HepG2 (cell line): ENCODE data around the gene CHL1. TPM values are rescaled to one million over a fixed set of nuclear protein-coding genes. Genes with fewer than 3 reads are reported as not detected.

Experiments
- ATAC-seq: fragments of 200-7000 bp; cut with Tn5 transposase; 3 replicates; pipeline ENCODE4 v1.9.1; 2020; ENCODE audit warnings: mild to moderate bottlenecking, moderate library complexity
- BruUV-seq: library from RNA; stranded (reverse); fragments of 400-500 nt; replicated peaks from 2 replicates; lab custom pipeline; 2021; lab: Mats Ljungman, UMichigan
- CTCF ChIA-PET: fragments of 300-600 bp; formaldehyde crosslinking; extraction: SDS; loops from one replicate; lab custom pipeline; 2021; ENCODE audit warnings: low total read pairs, inconsistent platforms, low intra/inter-chr PET ratio; lab: Yijun Ruan, JAX
- POLR2A ChIA-PET: fragments of 350-600 bp; sonication (Branson Sonifier 250); formaldehyde crosslinking; loops from one replicate; lab custom pipeline; 2020; ENCODE audit warnings: antibody characterized with exemption, inconsistent platforms; lab: Yijun Ruan, JAX
- DNase-seq: peaks from one replicate; pipeline ENCODE4 v3.0.0-alpha.2; 2015; ENCODE audit warnings: low spot score
- FAIRE-seq: peaks from 3 replicates; lab custom pipeline; 2011; peaks lifted over from hg19 to GRCh38; lab: Jason Lieb, UNC
- H2AFZ ChIP-seq: one replicate; pipeline ENCODE4 v1.6.1; 2011; ENCODE audit warnings: low read length, inconsistent platforms
- H3K27ac ChIP-seq: fragments of 300-600 bp; 3 replicates; pipeline ENCODE4 v1.8.0; 2011; ENCODE audit warnings: mixed run types, mild to moderate bottlenecking, mixed read lengths, low read length, inconsistent platforms; ENCODE audit not compliant: insufficient read depth; ENCODE audit errors: extremely low read length
- H3K27me3 ChIP-seq, 2 experiments: fragments of 200-600 bp in 1 of 2; 2 replicates in 1 of 2; 3 replicates in 1 of 2; pipeline versions ENCODE4 v1.6.0 to v1.8.0; 2011; ENCODE audit warnings: low read length in 2 of 2, mild to moderate bottlenecking in 2 of 2, moderate library complexity in 2 of 2, inconsistent platforms in 1 of 2; ENCODE audit not compliant: insufficient read depth in 2 of 2, control insufficient read depth in 1 of 2
- H3K36me3 ChIP-seq, 2 experiments: fragments of 200-600 bp in 1 of 2; replicated peaks in 1 of 2; 2 replicates in 1 of 2; 3 replicates in 1 of 2; pipeline versions ENCODE4 v1.5.1 to v1.8.0; 2011; ENCODE audit warnings: low read length in 2 of 2, inconsistent platforms in 1 of 2; ENCODE audit not compliant: insufficient read depth in 2 of 2, control insufficient read depth in 1 of 2
- H3K4me1 ChIP-seq: 2 replicates; pipeline ENCODE4 v1.5.1; 2012; ENCODE audit warnings: low read length, inconsistent platforms; ENCODE audit not compliant: insufficient read depth
- H3K4me2 ChIP-seq: 2 replicates; pipeline ENCODE4 v1.6.0; 2011; ENCODE audit warnings: low read depth, low read length, inconsistent platforms
- H3K4me3 ChIP-seq, 3 experiments: fragments of 200-600 bp in 1 of 3; sonication (generic), shearing (Covaris generic) in 1 of 3; replicated peaks in 1 of 3; 2 replicates each; pipeline ENCODE4 v1.5.1; 2011 to 2016; ENCODE audit warnings: low read length in 3 of 3, inconsistent platforms in 2 of 3, low read depth in 2 of 3, mild to moderate bottlenecking in 2 of 3, control low read depth in 1 of 3, mixed read lengths in 1 of 3; ENCODE audit not compliant: insufficient read depth in 1 of 3
- H3K79me2 ChIP-seq: one replicate; pipeline ENCODE4 v1.6.1; 2011; ENCODE audit warnings: low read length, inconsistent platforms; ENCODE audit not compliant: insufficient read depth
- H3K9ac ChIP-seq: 2 replicates; pipeline ENCODE4 v1.6.0; 2011; ENCODE audit warnings: mild to moderate bottlenecking, low read depth, low read length, inconsistent platforms; ENCODE audit not compliant: insufficient read depth
- H3K9me3 ChIP-seq: 2 replicates; pipeline ENCODE4 v1.5.1; 2012; ENCODE audit warnings: mild to moderate bottlenecking, low read length
- H4K20me1 ChIP-seq: 2 replicates; pipeline ENCODE4 v1.6.0; 2011; ENCODE audit warnings: inconsistent platforms, mild to moderate bottlenecking, low read length, moderate library complexity; ENCODE audit not compliant: insufficient read depth
- CC2D1A ChIP-seq: sonication (generic); formaldehyde crosslinking; IDR thresholded peaks from 2 replicates; pipeline ENCODE4 v1.8.1; 2023; ENCODE audit warnings: mild to moderate bottlenecking, missing genetic modification reagents
- GTF3A ChIP-seq: sonication (generic); formaldehyde crosslinking; conservative IDR thresholded peaks from 2 replicates; pipeline ENCODE4 v1.4.0; 2020; ENCODE audit warnings: mild to moderate bottlenecking, missing genetic modification reagents
- KDM6A ChIP-seq: IDR thresholded peaks from 2 replicates; pipeline ENCODE4 v1.6.1; 2016; ENCODE audit warnings: low read depth
- MTF1 ChIP-seq: sonication (generic); formaldehyde crosslinking; IDR thresholded peaks from 2 replicates; pipeline ENCODE4 v1.5.0; 2020; ENCODE audit warnings: missing genetic modification reagents
- SP1 ChIP-seq, 2 experiments: fragments of 450-650 bp in 1 of 2; sonication (generic) in 1 of 2; formaldehyde crosslinking in 1 of 2; IDR thresholded peaks; 2 replicates each; pipeline versions ENCODE4 v1.4.0 to v1.6.1; 2016 to 2020; ENCODE audit warnings: missing genetic modification reagents in 1 of 2
- SRSF9 ChIP-seq: fragments of 200-400 bp; formaldehyde crosslinking; IDR thresholded peaks from 2 replicates; pipeline ENCODE4 v1.6.1; 2018; ENCODE audit warnings: borderline replicate concordance, mild to moderate bottlenecking, low read depth, low read length; ENCODE audit not compliant: insufficient read depth, poor library complexity, severe bottlenecking
- YEATS4 ChIP-seq: sonication (generic); formaldehyde crosslinking; IDR thresholded peaks from 2 replicates; pipeline ENCODE4 v1.4.0; 2020; ENCODE audit warnings: missing genetic modification reagents, borderline replicate concordance
- ZNF788 ChIP-seq: sonication (generic); formaldehyde crosslinking; IDR thresholded peaks from 2 replicates; pipeline ENCODE4 v1.5.0; 2020; ENCODE audit warnings: mild to moderate bottlenecking, missing genetic modification reagents, borderline replicate concordance
- ZSCAN9 ChIP-seq: IDR thresholded peaks from 2 replicates; pipeline ENCODE4 v1.6.1; 2016; ENCODE audit warnings: borderline replicate concordance
- WGBS: methylation state at CpG from one replicate; pipeline ENCODE4 v1.1.6; 2017; ENCODE audit warnings: low lambda C conversion rate; 5-methylcytosine and 5-hydroxymethylcytosine counted together
- in situ Hi-C: cut with HindIII; loops from 2 replicates; pipeline ENCODE4 v1.10.0; 2017; ENCODE audit warnings: low pct_unique_long_range_greater_than_20kb; ENCODE audit not compliant: extremely low pct_ligation_motif_present
- intact Hi-C: fragments of 100-400 bp; cut with micrococcal nuclease; formaldehyde crosslinking; loops from one replicate; pipeline ENCODE4 v1.10.0; 2022; ENCODE audit not compliant: unreplicated experiment
- polyA plus RNA-seq, 8 experiments: library from polyadenylated mRNA; depleted of rRNA in 3 of 8; stranded (reverse) in 7 of 8; unstranded in 1 of 8; fragments of >200 nt; fragmentation: Illumina TruSeq in 4 of 8; extraction: Trizol in 4 of 8; gene quantifications; 2 replicates each; pipeline versions ENCODE4 v1.2.1 to v1.2.3, GENCODE V29; 2011 to 2016; ENCODE audit warnings: low read depth in 4 of 8, missing spikeins in 1 of 8, mixed read lengths in 1 of 8; ENCODE audit not compliant: insufficient read depth in 1 of 8
- total RNA-seq, 5 experiments: library from RNA; depleted of rRNA; stranded (reverse); fragments of >200 nt; fragmentation: Illumina TruSeq; extraction: Trizol; gene quantifications; 2 replicates each; pipeline ENCODE4 v1.2.3, GENCODE V29; 2016; ENCODE audit warnings: low read depth in 1 of 5
- TF ChIP-seq, protein P1 (sequence below): sonication (generic); formaldehyde crosslinking; IDR thresholded peaks from 2 replicates; pipeline ENCODE4 v1.9.0; 2022; ENCODE audit warnings: low read depth, missing genetic modification reagents

Gene CHL1
- total and polyA plus RNA-seq, 2 of the 13 experiments (the other 11 are each of a cell fraction or from before 2014, with no cell fraction given), result not detected

DNA sequence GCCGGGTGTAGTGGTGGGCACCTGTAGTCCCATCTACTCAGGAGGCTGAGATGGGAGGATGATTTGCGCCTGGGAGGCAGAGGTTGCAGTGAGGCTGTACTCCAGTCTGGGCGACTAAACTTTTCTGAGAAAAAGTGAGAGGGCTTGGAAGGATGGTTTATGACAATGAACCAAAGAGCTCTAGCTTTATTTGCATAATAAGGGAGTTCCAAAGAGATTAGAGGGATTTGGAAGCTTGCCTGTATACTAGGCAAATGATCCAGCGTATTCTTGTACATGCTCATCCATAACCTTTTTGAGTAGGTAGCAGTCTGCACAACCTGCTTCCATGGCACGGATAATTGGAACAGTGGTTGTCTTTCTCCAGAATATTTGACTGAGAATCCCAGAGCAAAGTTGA lies 251.1 kb downstream of the CHL1 start:
- H2AFZ ChIP-seq, result no peak overlapping the region
- DNase-seq (no peak), ATAC-seq (no peak)
- WGBS, result 36% methylated on average over 5 of the region's 5 CpGs
- TF ChIP-seq KDM6A (CRISPR knock-in tag), result no peak
- TF ChIP-seq SP1 (IDR thresholded peaks at IDR 0.05), result no peak
- no peak for TF ChIP-seq SP1 (CRISPR knock-in tag; IDR thresholded peaks at IDR 0.05)
- no peak for TF ChIP-seq YEATS4
- TF ChIP-seq MTF1 (CRISPR knock-in tag), result no peak
- no peak for TF ChIP-seq ZNF788 (CRISPR knock-in tag)
- TF ChIP-seq ZSCAN9 (CRISPR knock-in tag), result no peak
- TF ChIP-seq, protein P1, sequence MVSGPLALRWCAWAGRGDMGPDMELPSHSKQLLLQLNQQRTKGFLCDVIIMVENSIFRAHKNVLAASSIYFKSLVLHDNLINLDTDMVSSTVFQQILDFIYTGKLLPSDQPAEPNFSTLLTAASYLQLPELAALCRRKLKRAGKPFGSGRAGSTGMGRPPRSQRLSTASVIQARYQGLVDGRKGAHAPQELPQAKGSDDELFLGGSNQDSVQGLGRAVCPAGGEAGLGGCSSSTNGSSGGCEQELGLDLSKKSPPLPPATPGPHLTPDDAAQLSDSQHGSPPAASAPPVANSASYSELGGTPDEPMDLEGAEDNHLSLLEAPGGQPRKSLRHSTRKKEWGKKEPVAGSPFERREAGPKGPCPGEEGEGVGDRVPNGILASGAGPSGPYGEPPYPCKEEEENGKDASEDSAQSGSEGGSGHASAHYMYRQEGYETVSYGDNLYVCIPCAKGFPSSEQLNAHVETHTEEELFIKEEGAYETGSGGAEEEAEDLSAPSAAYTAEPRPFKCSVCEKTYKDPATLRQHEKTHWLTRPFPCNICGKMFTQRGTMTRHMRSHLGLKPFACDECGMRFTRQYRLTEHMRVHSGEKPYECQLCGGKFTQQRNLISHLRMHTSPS (CRISPR knock-in tag), result no peak
- TF ChIP-seq, all 625 proteins: peak for 0
- intact Hi-C loops, result no loop called here
- Histone ChIP-seq H3K4me2 (no peak overlapping the region), H3K27ac (no peak overlapping the region), H3K36me3 (no peaks in the 10 kb centered on the region), H3K4me3 (no peak overlapping the region), H4K20me1 (no peaks in the 10 kb centered on the region), H3K9ac (no peak overlapping the region), H3K79me2 (no peaks in the 10 kb centered on the region), H3K9me3 (peaks cover 88% of the 10 kb centered on the region), H3K4me1 (no peaks in the 10 kb centered on the region), H3K27me3 (no peaks in the 10 kb centered on the region)
- in situ Hi-C loops, result no loop called here
- ChIA-PET POLR2A (no interaction called here), CTCF (no interaction called here)
- FAIRE-seq, result no peak
- BruUV-seq, result no TSS peak

- no peak for DNase-seq
- POLR2A ChIA-PET, result no interaction called here
- Histone ChIP-seq H3K4me3 (no peak overlapping the region), H3K9me3 (peaks cover 86% of the 10 kb centered on the region), H3K36me3 (no peaks in the 10 kb centered on the region), H3K4me1 (no peaks in the 10 kb centered on the region), H3K4me2 (no peak overlapping the region), H3K27ac (no peak overlapping the region), H3K27me3 (no peaks in the 10 kb centered on the region), H2AFZ (no peak overlapping the region), H3K9ac (no peak overlapping the region), H4K20me1 (no peaks in the 10 kb centered on the region), H3K79me2 (no peaks in the 10 kb centered on the region)
- 56% methylated on average over 3 of the region's 4 CpGs for WGBS
- CTCF ChIA-PET, result no interaction called here
- in situ Hi-C loops (no loop called here), intact Hi-C loops (no loop called here)
- no TSS peak for BruUV-seq
- no peak for FAIRE-seq
- TF ChIP-seq GTF3A (CRISPR knock-in tag) (no peak), CC2D1A (CRISPR knock-in tag) (no peak), SRSF9 (no peak)
- no peak for ATAC-seq
Measured at GRCh38 chr3:449711-450110, 253.1 kb downstream of the CHL1 start.
